Choroid plexus epithelial cell (primary cell): ENCODE measurements around the gene ASGR1.

ENCODE experiments used
- DNase-seq: peaks from one replicate; pipeline ENCODE4 v3.0.0-alpha.2; 2010; ENCODE audit warnings: low read depth
- H3K4me3 ChIP-seq: 2 replicates; pipeline ENCODE4 v1.5.1; 2011; ENCODE audit warnings: low read depth, mild to moderate bottlenecking, control low read depth, low read length, moderate library complexity
- TF ChIP-seq, protein P1 (sequence below): conservative IDR thresholded peaks from 2 replicates; pipeline ENCODE4 v1.5.1; 2011; ENCODE audit warnings: low read depth, mild to moderate bottlenecking, control low read depth, inconsistent platforms, low read length, moderate library complexity

The ASGR1 gene, protein sequence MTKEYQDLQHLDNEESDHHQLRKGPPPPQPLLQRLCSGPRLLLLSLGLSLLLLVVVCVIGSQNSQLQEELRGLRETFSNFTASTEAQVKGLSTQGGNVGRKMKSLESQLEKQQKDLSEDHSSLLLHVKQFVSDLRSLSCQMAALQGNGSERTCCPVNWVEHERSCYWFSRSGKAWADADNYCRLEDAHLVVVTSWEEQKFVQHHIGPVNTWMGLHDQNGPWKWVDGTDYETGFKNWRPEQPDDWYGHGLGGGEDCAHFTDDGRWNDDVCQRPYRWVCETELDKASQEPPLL

DNA sequence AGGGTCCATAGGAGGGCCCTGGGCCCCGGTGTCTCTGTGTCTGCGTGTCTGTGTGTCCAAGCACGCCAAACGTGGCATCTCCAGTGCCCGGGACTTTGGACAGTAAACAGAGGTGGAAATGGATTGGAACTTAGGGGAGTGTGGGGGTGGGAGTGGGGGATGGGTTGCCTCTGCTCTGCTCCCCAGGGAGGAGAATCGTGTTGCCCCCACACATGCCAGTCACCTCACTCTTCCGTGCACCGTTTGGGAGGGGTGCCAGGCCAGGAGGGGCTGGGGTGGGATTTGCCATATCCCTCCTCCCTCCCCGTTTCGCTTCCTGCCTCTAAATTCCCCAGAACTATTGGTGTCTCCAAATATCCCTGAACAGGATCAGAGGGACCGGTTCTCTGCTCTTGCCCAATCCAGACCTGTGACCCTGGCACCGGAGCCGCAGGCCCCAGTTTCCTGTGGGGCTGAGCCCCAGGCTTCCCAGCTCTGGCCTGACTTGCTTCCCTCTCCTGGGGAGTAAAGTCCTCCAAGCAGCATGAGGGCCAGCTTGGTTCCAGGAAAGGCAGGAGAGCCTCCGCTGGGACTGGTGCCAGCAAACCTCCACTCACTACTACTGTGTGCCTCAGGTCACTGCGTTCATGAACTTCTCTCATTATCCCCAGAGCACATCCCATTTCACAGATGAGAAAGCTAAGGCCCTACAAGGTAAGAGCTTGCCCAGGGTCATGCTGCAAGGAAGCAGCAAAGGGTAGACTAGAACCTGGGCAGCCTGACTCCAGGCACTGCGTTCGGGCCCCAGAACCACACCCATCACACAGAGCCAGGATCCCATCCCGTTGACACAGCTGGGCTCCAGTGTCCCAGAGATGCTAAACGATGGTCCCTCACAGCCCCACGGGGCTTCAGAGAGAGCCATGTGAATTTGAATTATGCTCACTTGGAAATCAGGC lies at the start of gene ASGR1:
TSS of gene ASGR1 (minus strand) at position 54 of the 938 bp plus-strand sequence. CDS start 807 bp downstream, outside the sequence.
- DNase-seq: no peak
- H3K4me3 ChIP-seq: no peak within 1 kb of the TSS
- TF ChIP-seq, protein P1, sequence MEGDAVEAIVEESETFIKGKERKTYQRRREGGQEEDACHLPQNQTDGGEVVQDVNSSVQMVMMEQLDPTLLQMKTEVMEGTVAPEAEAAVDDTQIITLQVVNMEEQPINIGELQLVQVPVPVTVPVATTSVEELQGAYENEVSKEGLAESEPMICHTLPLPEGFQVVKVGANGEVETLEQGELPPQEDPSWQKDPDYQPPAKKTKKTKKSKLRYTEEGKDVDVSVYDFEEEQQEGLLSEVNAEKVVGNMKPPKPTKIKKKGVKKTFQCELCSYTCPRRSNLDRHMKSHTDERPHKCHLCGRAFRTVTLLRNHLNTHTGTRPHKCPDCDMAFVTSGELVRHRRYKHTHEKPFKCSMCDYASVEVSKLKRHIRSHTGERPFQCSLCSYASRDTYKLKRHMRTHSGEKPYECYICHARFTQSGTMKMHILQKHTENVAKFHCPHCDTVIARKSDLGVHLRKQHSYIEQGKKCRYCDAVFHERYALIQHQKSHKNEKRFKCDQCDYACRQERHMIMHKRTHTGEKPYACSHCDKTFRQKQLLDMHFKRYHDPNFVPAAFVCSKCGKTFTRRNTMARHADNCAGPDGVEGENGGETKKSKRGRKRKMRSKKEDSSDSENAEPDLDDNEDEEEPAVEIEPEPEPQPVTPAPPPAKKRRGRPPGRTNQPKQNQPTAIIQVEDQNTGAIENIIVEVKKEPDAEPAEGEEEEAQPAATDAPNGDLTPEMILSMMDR: no peak

DNA sequence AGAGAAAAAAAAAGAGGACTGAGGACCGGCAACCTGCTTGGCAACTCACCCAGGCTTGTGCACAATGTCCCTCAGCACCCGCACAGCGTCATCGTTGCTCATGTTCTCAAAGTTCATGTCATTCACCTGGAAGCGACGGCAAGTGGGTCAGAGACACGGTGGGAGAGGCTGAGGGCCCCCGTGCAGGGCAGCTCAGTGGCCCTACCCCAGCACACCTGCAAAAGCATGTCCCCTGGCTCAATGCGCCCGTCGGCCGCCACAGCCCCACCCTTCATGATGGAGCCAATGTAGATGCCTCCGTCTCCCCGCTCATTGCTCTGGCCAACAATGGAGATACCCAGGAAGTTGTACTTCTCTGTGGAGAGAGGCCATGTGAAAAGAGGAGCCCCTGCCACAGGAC lies 49.8 kb upstream of the ASGR1 start:
- TF ChIP-seq, protein P1: no peak
- DNase-seq: no peak
- no peak overlapping the region for H3K4me3 ChIP-seq

DNA sequence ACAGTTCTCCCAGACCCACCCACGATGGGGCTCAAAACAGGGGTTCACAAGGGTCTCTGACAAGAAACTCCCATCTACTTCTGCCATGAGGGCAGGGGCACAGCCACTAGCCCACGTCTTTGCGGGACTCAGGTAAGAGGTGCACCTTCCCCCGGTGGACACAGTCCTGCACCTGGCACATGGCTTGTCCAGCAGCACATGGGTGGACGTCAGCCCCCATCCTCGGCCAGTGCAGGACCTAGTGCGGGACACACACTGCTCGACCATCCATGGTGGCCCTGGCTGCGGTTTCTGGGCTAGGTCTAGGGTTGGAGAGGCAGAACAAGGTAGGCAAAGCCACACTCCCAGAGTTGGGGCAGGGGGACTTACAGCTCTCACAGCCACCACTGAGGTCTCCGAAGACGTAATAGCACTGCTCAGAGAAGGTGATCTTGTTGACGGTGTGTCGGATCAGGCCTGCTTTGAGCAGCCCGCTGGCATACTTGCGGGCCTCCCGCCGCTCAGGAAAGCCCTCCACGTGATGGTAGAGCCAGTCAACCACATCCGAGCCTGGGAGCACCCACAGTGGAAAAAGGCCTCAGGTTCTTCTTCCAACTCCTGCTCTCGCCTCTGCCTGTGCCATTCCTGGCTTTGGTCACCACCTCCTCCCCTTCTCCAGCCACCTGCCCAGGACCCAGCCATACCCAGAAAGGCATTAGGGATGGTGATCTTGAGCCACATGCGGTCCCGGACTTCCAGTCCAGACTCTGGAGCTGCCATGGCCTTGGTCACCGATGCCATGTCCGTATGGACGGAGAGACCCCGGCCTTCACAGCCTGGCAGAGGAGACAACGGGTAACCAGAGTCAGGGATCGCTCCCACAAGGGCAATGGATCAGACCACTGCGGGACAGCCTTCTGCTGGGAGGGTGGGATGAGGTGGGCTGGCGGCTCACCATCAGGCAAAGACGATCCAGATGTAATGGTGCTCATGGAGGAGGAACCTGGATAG lies 47.8 kb upstream of the ASGR1 start:
- no peak overlapping the region for H3K4me3 ChIP-seq
- DNase-seq: no peak
- TF ChIP-seq, protein P1: no peak

DNA sequence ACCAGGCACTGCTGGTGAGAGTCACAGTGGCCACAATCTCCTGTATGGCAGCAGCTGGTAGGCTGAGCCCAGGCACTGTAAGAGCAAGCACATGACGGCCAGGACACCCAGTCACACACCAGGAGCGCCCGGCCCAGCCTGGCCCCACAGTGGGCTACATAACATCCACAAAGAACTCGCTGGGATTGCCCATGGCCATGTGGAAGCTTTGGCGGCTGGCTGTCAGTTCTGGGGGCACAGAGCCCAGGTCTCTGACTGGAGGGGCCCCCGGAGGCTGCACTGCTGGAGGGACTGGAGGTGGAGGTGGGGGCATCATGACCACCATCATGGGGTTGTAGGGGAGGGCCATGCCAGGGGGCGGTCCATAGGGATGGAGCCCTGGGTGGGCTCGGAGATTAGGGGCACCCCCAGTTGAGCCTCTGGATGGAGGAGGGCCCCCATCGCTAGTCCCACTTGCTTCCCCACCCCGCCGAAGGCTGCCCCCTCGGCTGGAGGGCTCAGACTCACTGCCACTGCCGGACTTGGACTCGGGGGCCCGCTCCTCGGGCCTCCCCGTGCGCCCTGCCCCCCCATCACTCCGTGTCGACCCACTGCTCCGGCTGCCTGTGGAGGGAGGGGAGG lies 46.7 kb upstream of the ASGR1 start:
- no peak for DNase-seq
- H3K4me3 ChIP-seq: no peak overlapping the region
- TF ChIP-seq, protein P1: no peak

DNA sequence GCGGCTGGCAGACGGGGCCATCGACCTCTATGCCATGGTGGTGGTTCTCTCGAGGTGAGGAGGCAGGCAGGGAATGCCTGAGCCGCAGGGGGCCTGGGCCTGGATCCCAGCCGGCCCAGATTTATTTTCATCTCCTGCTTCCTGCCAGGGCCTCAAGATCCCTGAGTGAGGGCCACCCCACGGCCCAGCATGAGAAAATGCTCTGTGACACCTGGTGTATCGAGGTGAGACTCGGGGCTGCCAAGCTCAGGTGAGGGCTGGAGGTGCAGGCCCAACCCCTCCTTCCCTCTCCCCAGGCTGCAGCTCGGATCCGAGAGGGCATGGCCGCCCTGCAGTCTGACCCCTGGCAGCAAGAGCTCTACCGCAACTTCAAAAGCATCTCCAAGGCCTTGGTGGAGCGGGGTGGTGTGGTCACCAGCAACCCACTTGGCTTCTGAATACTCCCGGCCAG lies 45.5 kb upstream of the ASGR1 start:
- TF ChIP-seq, protein P1: no peak
- no peak for DNase-seq
- H3K4me3 ChIP-seq: no peak overlapping the region

DNA sequence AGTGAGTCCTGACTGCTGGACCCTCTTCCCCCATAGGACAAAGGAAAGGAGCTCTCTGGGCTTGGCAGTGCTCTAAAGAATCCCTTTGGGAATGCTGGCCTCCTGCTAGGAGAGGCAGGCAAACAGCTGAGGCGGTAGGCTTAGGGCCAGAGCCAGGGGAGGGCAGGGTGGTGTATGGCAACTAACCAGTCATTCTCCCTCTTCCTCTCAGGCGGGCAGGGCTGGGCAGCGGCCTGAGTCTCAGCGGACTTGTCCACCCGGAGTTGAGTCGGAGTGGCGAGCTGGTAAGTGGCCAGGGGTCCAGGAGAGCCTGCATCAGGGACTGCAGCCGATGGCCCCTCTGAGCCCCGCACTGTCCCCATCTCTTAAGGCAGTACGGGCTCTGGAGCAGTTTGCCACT lies 44.9 kb upstream of the ASGR1 start:
- TF ChIP-seq, protein P1: no peak
- DNase-seq: no peak
- no peak overlapping the region for H3K4me3 ChIP-seq
